Upper lobe of left lung (tissue), 6 donors: ENCODE measurements around the gene SCUBE1. TPM values are rescaled to one million over a fixed set of nuclear protein-coding genes. Genes with fewer than 3 reads are reported as not detected.

Source experiments
- ATAC-seq, 2 donors: fragments of 200-7000 bp; cut with Tn5 transposase; one replicate each; pipeline ENCODE4 v1.9.1; 2022; ENCODE audit warnings: mild to moderate bottlenecking in 2 of 2, moderate library complexity in 2 of 2; ENCODE audit not compliant: low FRiP score in 2 of 2
- DNase-seq, 2 donors: peaks; one replicate each; pipeline ENCODE4 v3.0.0-alpha.2; 2019 to 2020
- H3K27ac ChIP-seq, 4 donors: fragments of 200-600 bp; sonication (generic); one replicate each; pipeline ENCODE4 v1.5.1; 2016 to 2019
- H3K27me3 ChIP-seq, 4 donors: fragments of 200-600 bp; sonication (generic); one replicate each; pipeline ENCODE4 v1.5.1; 2017 to 2019
- H3K36me3 ChIP-seq, 4 donors: fragments of 200-600 bp; sonication (generic); one replicate each; pipeline ENCODE4 v1.5.1; 2016 to 2019
- H3K4me1 ChIP-seq, 4 donors: fragments of 200-600 bp; sonication (generic); one replicate each; pipeline ENCODE4 v1.5.1; 2018 to 2019
- H3K4me3 ChIP-seq, 4 donors: fragments of 200-600 bp; sonication (generic); one replicate each; pipeline ENCODE4 v1.5.1; 2017 to 2019; ENCODE audit warnings: mild to moderate bottlenecking in 2 of 4, moderate library complexity in 1 of 4
- H3K9me3 ChIP-seq, 4 donors: fragments of 200-600 bp; sonication (generic); one replicate each; pipeline ENCODE4 v1.5.1; 2018 to 2019
- CTCF ChIP-seq, 6 experiments: fragments of 450-650 bp in 4 of 6; fragments of 200-600 bp in 2 of 6; sonication (generic) in 2 of 6; IDR thresholded peaks; one replicate each; pipeline ENCODE4 v1.5.1; 2016 to 2019; ENCODE audit warnings: antibody characterized with exemption in 6 of 6
- EP300 ChIP-seq, 4 donors: sonication (generic); formaldehyde crosslinking; IDR thresholded peaks; one replicate each; pipeline ENCODE4 v1.5.1; 2017; ENCODE audit warnings: antibody characterized with exemption in 4 of 4, control low read depth in 2 of 4
- POLR2A ChIP-seq, 4 donors: fragments of 450-650 bp; IDR thresholded peaks; one replicate each; pipeline ENCODE4 v1.5.1; 2016 to 2017; ENCODE audit warnings: antibody characterized with exemption in 4 of 4, mild to moderate bottlenecking in 2 of 4
- POLR2AphosphoS5 ChIP-seq, 2 donors: sonication (generic); formaldehyde crosslinking; IDR thresholded peaks; one replicate each; pipeline ENCODE4 v1.5.1; 2017; ENCODE audit warnings: antibody characterized with exemption in 2 of 2
- WGBS, 2 donors: methylation state at CpG; one replicate each; pipeline ENCODE4 v1.1.5; 2017 to 2018; 5-methylcytosine and 5-hydroxymethylcytosine counted together
- total RNA-seq, 6 donors: library from RNA; depleted of rRNA in 4 of 6; stranded (reverse); fragments of >200 nt in 4 of 6; gene quantifications; one replicate each; pipeline versions ENCODE4 v1.1.0 to v1.2.1, GENCODE V29; 2016 to 2021
- donor health status: DM: no; HTN: no; CAD: no; lungs with moderate emphysema.
- donor health status: DM: no; HTN: yes; CAD: no; lungs with severe emphysema.

SCUBE1 gene
- total RNA-seq, 6 donors from 2014 or later: 9.7 to 55.9 (median 20.8) TPM

- WGBS, 2 donors: 45 to 49% methylated on average over 10 of the region's 10 CpGs
- DNase-seq: no peak
- TF ChIP-seq EP300 (IDR thresholded peaks at IDR 0.05) (no peak), POLR2A (IDR thresholded peaks at IDR 0.05) (no peak), CTCF (IDR thresholded peaks at IDR 0.05) (no peak), POLR2AphosphoS5 (IDR thresholded peaks at IDR 0.05) (no peak)
- H3K4me3 ChIP-seq: no peak overlapping the region
- no peaks in the 10 kb centered on the region for H3K36me3 ChIP-seq
- no peaks in the 10 kb centered on the region for H3K27me3 ChIP-seq
- no peak for ATAC-seq
- no peaks in the 10 kb centered on the region for H3K9me3 ChIP-seq
- H3K27ac ChIP-seq: no peak overlapping the region
- peaks cover 10 to 16% (median 13%) of the 10 kb centered on the region in 4 donors for H3K4me1 ChIP-seq
These were observed 34.4 kb upstream of the SCUBE1 start for GRCh38 chr22:43377548-43377895.

GRCh38 chr22:43376765-43377547 is 33.8 kb upstream of the SCUBE1 start:
- no peak for ATAC-seq
- TF ChIP-seq POLR2A (IDR thresholded peaks at IDR 0.05) (no peak), EP300 (IDR thresholded peaks at IDR 0.05) (no peak), CTCF (IDR thresholded peaks at IDR 0.05) (no peak), POLR2AphosphoS5 (IDR thresholded peaks at IDR 0.05) (no peak)
- 59 to 61% methylated on average over 15 of the region's 15 CpGs for WGBS, 2 donors
- H3K36me3 ChIP-seq: no peaks in the 10 kb centered on the region
- no peak for DNase-seq
- H3K9me3 ChIP-seq: no peaks in the 10 kb centered on the region
- H3K4me1 ChIP-seq: peaks cover 10 to 16% (median 13%) of the 10 kb centered on the region in 4 donors
- no peaks in the 10 kb centered on the region for H3K27me3 ChIP-seq
- no peak overlapping the region for H3K4me3 ChIP-seq
- H3K27ac ChIP-seq: no peak overlapping the region

GRCh38 chr22:43375951-43376455 is 32.8 kb upstream of the SCUBE1 start:
- ATAC-seq: no peak
- Histone ChIP-seq H3K9me3 (no peaks in the 10 kb centered on the region), H3K27ac (no peak overlapping the region), H3K4me1 (peaks cover 10 to 16% (median 13%) of the 10 kb centered on the region in 4 donors), H3K36me3 (no peaks in the 10 kb centered on the region), H3K4me3 (no peak overlapping the region), H3K27me3 (no peaks in the 10 kb centered on the region)
- DNase-seq: no peak
- WGBS, 2 donors: 80 to 82% methylated on average over 4 of the region's 4 CpGs
- TF ChIP-seq CTCF (IDR thresholded peaks at IDR 0.05) (no peak), POLR2AphosphoS5 (IDR thresholded peaks at IDR 0.05) (no peak), POLR2A (IDR thresholded peaks at IDR 0.05) (no peak), EP300 (IDR thresholded peaks at IDR 0.05) (no peak)

GRCh38 chr22:43370036-43370435 is 26.9 kb upstream of the SCUBE1 start:
- TF ChIP-seq POLR2AphosphoS5 (IDR thresholded peaks at IDR 0.05) (no peak), POLR2A (IDR thresholded peaks at IDR 0.05) (no peak), CTCF (IDR thresholded peaks at IDR 0.05) (no peak), EP300 (IDR thresholded peaks at IDR 0.05) (no peak)
- Histone ChIP-seq H3K9me3 (no peaks in the 10 kb centered on the region), H3K27ac (no peak overlapping the region), H3K27me3 (peaks cover 0 to 2% (median 0%) of the 10 kb centered on the region in 4 donors), H3K4me3 (no peak overlapping the region), H3K4me1 (no peaks in the 10 kb centered on the region), H3K36me3 (no peaks in the 10 kb centered on the region)
- WGBS, 2 donors: 20 to 30% methylated on average over 8 to 9 of the region's 9 CpGs
- DNase-seq (no peak), ATAC-seq (no peak)
